Dedifferentiated amniotic fluid mesenchymal stem cell (primary cell): ENCODE measurements around the gene SND1.

Source experiments
- DNase-seq: peaks from one replicate; pipeline ENCODE4 v3.0.0-alpha.2; 2016; ENCODE audit errors: extremely low spot score

The SND1 gene

GRCh38 chr7:128136215-128136597 lies 484.2 kb downstream of the SND1 start:
- no peak for DNase-seq

- DNase-seq = peak; percentile 20
Observed at GRCh38 chr7:128137181-128137580, 485.2 kb downstream of the SND1 start.

GRCh38 chr7:128139406-128139805 lies 487.4 kb downstream of the SND1 start:
- DNase-seq = no peak

GRCh38 chr7:128141683-128142195 lies 489.7 kb downstream of the SND1 start:
- DNase-seq = no peak
